Central memory CD8-positive, alpha-beta T cell (primary cell): ENCODE measurements around the gene TMA7.

ENCODE experiments used
- ATAC-seq: fragments of 150-1000 bp; cut with Tn5 transposase; replicated peaks from 2 replicates; pipeline ENCODE4 v1.10.0; 2022; ENCODE audit warnings: mild to moderate bottlenecking, moderate FRiP score, moderate number of reproducible peaks; ENCODE audit not compliant: poor library complexity, severe bottlenecking; ENCODE audit errors: extremely low read depth
- DNase-seq, 2 donors: peaks; one replicate each; pipeline ENCODE4 v3.0.0; 2021; ENCODE audit warnings: low spot score in 2 of 2
- H3K27ac Mint-ChIP-seq: one replicate; pipeline ENCODE4 v1.8.0; 2022; ENCODE audit warnings: low read depth, mild to moderate bottlenecking, moderate library complexity, mixed read lengths
- H3K27me3 Mint-ChIP-seq: one replicate; pipeline ENCODE4 v1.8.0; 2022; ENCODE audit warnings: mixed read lengths
- H3K36me3 Mint-ChIP-seq: one replicate; pipeline ENCODE4 v1.8.0; 2022; ENCODE audit warnings: mild to moderate bottlenecking, moderate library complexity, mixed read lengths; ENCODE audit not compliant: insufficient read depth
- H3K4me1 Mint-ChIP-seq: one replicate; pipeline ENCODE4 v1.8.0; 2022; ENCODE audit warnings: mixed read lengths
- H3K4me3 Mint-ChIP-seq: one replicate; pipeline ENCODE4 v1.8.0; 2022; ENCODE audit warnings: mild to moderate bottlenecking, moderate library complexity, mixed read lengths
- H3K9me3 Mint-ChIP-seq: one replicate; pipeline ENCODE4 v1.8.0; 2022; ENCODE audit warnings: mixed read lengths

TMA7 gene

GRCh38 chr3:48464713-48465221 lies 24.7 kb downstream of the TMA7 start:
- Mint-ChIP-seq H3K4me3 (peak overlapping the region; percentile 92), H3K9me3 (no peaks in the 10 kb centered on the region), H3K4me1 (peaks cover 45% of the 10 kb centered on the region), H3K27me3 (no peaks in the 10 kb centered on the region), H3K36me3 (peaks cover 19% of the 10 kb centered on the region), H3K27ac (peak overlapping the region; percentile 93)
- DNase-seq: no peak
- ATAC-seq: no peak

DNA sequence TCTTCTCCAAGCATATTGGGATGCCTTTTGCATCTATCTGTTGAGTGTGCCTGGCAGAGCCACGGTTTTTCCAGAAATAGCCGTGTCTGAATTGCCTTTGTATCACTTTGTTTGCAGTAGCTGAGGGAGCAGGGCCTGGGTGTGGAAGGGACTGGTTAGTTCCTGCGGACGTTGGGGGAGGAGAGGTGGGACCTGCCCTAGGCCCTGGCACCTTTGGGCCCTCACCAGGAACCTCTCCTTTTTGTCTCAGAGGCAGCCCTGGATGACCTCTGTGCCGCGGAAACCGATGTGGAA lies 25.1 kb downstream of the TMA7 start:
- no peaks in the 10 kb centered on the region for H3K9me3 Mint-ChIP-seq
- peak overlapping the region; percentile 92 for H3K4me3 Mint-ChIP-seq
- H3K36me3 Mint-ChIP-seq: peaks cover 22% of the 10 kb centered on the region

DNA sequence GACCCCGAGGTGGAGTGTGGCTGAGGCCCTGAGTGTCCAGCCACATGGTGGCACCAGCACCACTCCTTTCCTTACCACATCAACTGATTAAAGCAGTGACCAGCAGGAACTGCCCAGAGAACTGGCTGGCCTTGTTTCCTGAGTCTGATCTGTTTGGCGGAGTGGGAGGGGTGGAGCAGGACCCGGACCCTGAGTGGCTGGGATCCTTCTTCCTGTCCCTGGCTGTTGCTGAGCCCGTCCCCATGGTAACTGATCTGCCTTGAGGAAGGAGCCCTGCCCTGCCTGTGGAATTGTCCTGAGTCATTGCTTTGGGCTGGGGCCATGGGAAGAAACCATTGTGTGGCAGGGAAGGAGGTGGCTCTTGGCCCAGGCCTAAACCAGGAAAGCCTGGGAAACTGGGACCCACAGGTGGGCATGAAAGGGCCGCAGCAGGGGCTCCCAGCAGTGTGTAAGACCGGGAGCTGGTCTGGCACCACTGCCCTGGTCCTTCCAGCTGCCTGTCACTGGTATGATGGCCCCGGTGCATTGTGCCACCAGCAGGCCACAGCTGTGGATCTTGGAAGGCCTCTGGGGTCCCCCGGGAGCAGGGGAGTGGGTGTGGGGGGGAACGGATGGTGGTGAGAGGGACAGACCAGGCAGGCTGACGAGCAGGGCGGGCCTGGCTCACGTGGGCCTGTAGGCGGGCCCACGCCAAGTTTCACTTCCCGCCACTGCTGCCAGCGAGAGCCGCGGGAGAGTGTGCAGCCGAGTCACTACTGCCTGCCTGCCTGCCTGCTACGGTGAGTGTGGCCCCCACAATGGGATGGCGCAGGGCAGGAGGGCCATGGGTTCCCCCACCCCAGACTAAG lies 25.7 kb downstream of the TMA7 start:
- DNase-seq (peak; percentile 56 to 68), ATAC-seq (peak; percentile 95)
- no peaks in the 10 kb centered on the region for H3K27me3 Mint-ChIP-seq
- H3K27ac Mint-ChIP-seq: peak overlapping the region; percentile 93
- H3K36me3 Mint-ChIP-seq: peaks cover 26% of the 10 kb centered on the region
- H3K4me1 Mint-ChIP-seq: peaks cover 52% of the 10 kb centered on the region
- H3K9me3 Mint-ChIP-seq: no peaks in the 10 kb centered on the region
- peak overlapping the region; percentile 92 for H3K4me3 Mint-ChIP-seq

More for the DNA sequence above, 25.1 kb downstream of the TMA7 start:
- DNase-seq (no peak), ATAC-seq (no peak)
- Mint-ChIP-seq H3K4me1 (peaks cover 49% of the 10 kb centered on the region), H3K27ac (peak overlapping the region; percentile 93), H3K27me3 (no peaks in the 10 kb centered on the region)

GRCh38 chr3:48466386-48467109 lies 26.5 kb downstream of the TMA7 start:
- H3K27ac Mint-ChIP-seq: peak overlapping the region; percentile 93
- peak overlapping the region; percentile 92 for H3K4me3 Mint-ChIP-seq
- no peaks in the 10 kb centered on the region for H3K9me3 Mint-ChIP-seq
- DNase-seq: no peak
- peaks cover 49% of the 10 kb centered on the region for H3K4me1 Mint-ChIP-seq
- H3K27me3 Mint-ChIP-seq: no peaks in the 10 kb centered on the region
- ATAC-seq: peak; percentile 62
- peaks cover 23% of the 10 kb centered on the region for H3K36me3 Mint-ChIP-seq

- no peaks in the 10 kb centered on the region for H3K27me3 Mint-ChIP-seq
- peaks cover 49% of the 10 kb centered on the region for H3K4me1 Mint-ChIP-seq
- ATAC-seq (no peak), DNase-seq (no peak)
- peaks cover 22% of the 10 kb centered on the region for H3K36me3 Mint-ChIP-seq
- H3K4me3 Mint-ChIP-seq: peak overlapping the region; percentile 92
- no peaks in the 10 kb centered on the region for H3K9me3 Mint-ChIP-seq
- H3K27ac Mint-ChIP-seq: peak overlapping the region; percentile 93
Observed at GRCh38 chr3:48467110-48467454, 27.0 kb downstream of the TMA7 start.

DNA sequence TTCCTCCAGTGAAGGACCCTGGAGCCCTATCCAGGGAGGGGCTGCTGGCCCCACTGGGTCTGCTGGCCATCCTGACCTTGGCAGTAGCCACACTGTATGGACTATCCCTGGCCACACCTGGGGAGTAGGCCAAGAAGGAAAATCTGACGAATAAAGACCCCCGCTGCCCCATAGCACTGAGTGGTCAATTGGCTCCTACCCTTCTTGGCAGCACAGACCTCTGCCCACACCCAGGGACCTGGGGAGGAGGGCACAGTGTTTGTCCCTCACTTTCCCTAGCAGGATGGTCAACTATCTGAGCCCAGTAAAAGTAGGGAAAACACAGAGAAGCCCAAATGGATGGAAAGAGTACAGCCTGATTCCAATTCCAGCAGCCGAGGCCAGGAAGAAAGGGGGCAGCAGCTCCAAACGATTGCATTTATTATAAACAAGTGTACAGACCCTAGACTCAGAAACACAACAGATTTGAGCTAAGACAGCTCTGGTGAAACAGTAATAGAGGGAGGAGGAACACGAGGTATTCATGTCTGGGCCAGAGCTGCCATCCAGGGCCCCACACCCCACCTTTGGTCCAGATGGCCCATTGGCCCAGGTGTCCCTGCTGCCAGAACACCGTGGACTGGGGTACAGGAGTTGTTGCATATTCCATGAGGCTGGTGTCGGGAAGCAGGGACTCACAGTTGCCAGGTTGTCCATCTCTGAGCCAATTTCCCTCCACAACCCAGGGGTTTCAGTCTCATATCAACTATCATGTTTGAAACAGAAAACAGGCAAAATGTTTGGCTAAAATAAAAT lies 27.6 kb downstream of the TMA7 start:
- no peak for DNase-seq
- H3K36me3 Mint-ChIP-seq: peaks cover 23% of the 10 kb centered on the region
- no peak for ATAC-seq
- peak overlapping the region; percentile 93 for H3K27ac Mint-ChIP-seq
- H3K4me1 Mint-ChIP-seq: peaks cover 50% of the 10 kb centered on the region
- no peaks in the 10 kb centered on the region for H3K9me3 Mint-ChIP-seq
- H3K4me3 Mint-ChIP-seq: peak overlapping the region; percentile 92
- H3K27me3 Mint-ChIP-seq: no peaks in the 10 kb centered on the region

DNA sequence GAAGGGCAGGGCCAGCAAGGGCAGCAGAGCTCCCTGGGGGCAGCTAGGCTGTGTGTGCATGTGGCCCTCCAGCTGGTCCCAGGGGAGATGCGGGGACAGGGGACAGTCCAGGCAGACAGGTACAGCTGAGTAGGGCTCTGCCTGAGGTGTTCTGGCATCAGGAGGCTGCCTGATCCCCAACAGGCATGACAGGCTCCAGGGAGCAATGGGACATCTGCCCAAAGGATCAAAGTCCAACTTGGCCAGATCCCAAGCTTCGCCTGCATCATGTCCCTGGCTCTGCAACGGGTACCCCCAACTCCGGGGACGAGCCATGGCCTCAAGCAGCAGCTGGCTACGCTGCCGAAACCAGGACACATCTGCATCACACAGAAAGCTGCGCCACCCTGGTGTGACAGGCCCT lies 28.3 kb downstream of the TMA7 start:
- Mint-ChIP-seq H3K9me3 (no peaks in the 10 kb centered on the region), H3K4me3 (peak overlapping the region; percentile 92), H3K4me1 (peaks cover 56% of the 10 kb centered on the region), H3K36me3 (peaks cover 27% of the 10 kb centered on the region), H3K27me3 (no peaks in the 10 kb centered on the region), H3K27ac (peak overlapping the region; percentile 93)
- DNase-seq: no peak
- ATAC-seq: no peak

- Mint-ChIP-seq H3K4me1 (peaks cover 62% of the 10 kb centered on the region), H3K27me3 (no peaks in the 10 kb centered on the region), H3K27ac (peak overlapping the region; percentile 74), H3K36me3 (peaks cover 27% of the 10 kb centered on the region), H3K9me3 (no peaks in the 10 kb centered on the region), H3K4me3 (peak overlapping the region; percentile 92)
- no peak for ATAC-seq
- DNase-seq: no peak
Observed at GRCh38 chr3:48469046-48469915, 29.2 kb downstream of the TMA7 start.

DNA sequence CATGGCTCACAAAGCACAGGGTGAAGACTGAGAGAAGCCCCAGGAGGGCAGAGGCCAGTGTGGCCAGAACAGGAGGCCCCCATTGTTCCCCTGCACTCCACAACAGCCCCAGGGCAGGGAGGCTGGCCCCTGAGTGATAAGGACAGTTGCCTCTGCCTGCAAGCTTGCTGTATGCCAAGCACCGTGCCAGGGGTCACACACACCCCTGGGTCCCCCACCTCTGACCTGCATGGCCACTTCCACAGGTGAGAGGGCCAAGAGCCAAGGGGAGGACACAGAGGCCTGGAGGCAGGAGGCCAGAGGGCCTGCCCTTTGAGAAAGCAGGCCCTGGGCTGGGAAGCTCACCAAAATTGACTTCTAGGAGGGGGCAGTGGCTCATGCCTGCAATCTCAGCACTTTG lies 30.2 kb downstream of the TMA7 start:
- peak overlapping the region; percentile 51 for H3K4me3 Mint-ChIP-seq
- H3K4me1 Mint-ChIP-seq: peaks cover 69% of the 10 kb centered on the region
- H3K27ac Mint-ChIP-seq: peak overlapping the region; percentile 67
- peaks cover 27% of the 10 kb centered on the region for H3K36me3 Mint-ChIP-seq
- no peaks in the 10 kb centered on the region for H3K27me3 Mint-ChIP-seq
- ATAC-seq: no peak
- H3K9me3 Mint-ChIP-seq: no peaks in the 10 kb centered on the region
- DNase-seq: no peak

GRCh38 chr3:48472673-48472922 lies 32.5 kb downstream of the TMA7 start:
- Mint-ChIP-seq H3K27ac (peak overlapping the region; percentile 97), H3K27me3 (no peaks in the 10 kb centered on the region), H3K9me3 (no peaks in the 10 kb centered on the region), H3K36me3 (peaks cover 24% of the 10 kb centered on the region), H3K4me3 (peak overlapping the region; percentile 85), H3K4me1 (peaks cover 53% of the 10 kb centered on the region)
- ATAC-seq: no peak
- no peak for DNase-seq

DNA sequence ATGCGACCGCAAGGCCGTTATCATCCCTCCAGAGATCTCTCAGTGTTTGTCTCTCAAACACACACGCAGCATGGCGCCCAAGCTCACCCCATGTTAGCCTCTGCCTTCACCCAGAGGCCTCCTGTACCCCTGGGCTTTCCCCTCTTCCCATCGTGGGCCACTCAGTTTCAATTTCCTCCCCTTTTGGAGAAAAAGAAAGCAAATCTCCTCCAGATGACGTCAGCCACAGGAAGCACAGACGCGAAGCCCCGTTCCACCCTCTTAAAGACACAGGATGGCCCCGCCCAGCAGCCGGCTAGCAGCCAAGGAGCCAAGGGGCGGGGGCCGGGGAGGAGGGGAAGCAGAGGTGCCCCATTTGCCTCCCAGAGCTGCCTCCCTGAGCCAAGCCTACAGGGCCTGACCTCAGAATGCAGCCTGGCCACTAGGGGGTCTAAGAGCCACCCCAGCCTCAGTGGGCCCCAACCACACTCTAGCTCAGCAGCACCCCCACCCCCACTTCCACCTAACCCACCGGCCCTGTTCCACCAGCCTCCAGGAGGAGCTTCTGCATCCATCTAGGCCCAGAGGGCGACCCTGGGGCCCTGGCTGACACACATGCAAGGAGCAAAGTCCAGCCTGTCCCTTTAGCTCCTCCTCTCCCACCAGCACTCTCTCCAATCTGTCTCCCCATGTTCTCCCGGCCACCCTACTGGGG lies 33.0 kb downstream of the TMA7 start:
- DNase-seq (peak; percentile 80 to 94), ATAC-seq (peak; percentile 93)
- Mint-ChIP-seq H3K27ac (peak overlapping the region; percentile 97), H3K4me1 (peaks cover 53% of the 10 kb centered on the region), H3K27me3 (no peaks in the 10 kb centered on the region), H3K36me3 (peaks cover 25% of the 10 kb centered on the region), H3K4me3 (peak overlapping the region; percentile 85), H3K9me3 (no peaks in the 10 kb centered on the region)
